Chondrocyte (in vitro differentiated cells): ENCODE results near the gene RBM11. TPM values are rescaled to one million over a fixed set of nuclear protein-coding genes. Genes with fewer than 3 reads are reported as not detected.

Source experiments
- DNase-seq: peaks from one replicate; pipeline ENCODE4 v3.0.0; 2021; ENCODE audit warnings: mixed read lengths, low spot score
- H3K27ac Mint-ChIP-seq: one replicate; pipeline ENCODE4 v1.8.0; 2021; ENCODE audit warnings: mild to moderate bottlenecking, moderate library complexity, mixed read lengths; ENCODE audit not compliant: unreplicated experiment
- H3K27me3 Mint-ChIP-seq: 2 replicates; pipeline ENCODE4 v1.8.0; 2021; ENCODE audit warnings: low read depth, mixed read lengths
- H3K36me3 Mint-ChIP-seq: 2 replicates; pipeline ENCODE4 v1.8.0; 2021; ENCODE audit warnings: low read depth, mixed read lengths
- H3K4me1 Mint-ChIP-seq: 2 replicates; pipeline ENCODE4 v1.8.0; 2021; ENCODE audit warnings: low read depth, mild to moderate bottlenecking, mixed read lengths
- H3K4me3 Mint-ChIP-seq: one replicate; pipeline ENCODE4 v1.8.0; 2021; ENCODE audit warnings: mild to moderate bottlenecking, moderate library complexity, mixed read lengths; ENCODE audit not compliant: unreplicated experiment
- H3K9me3 Mint-ChIP-seq: 2 replicates; pipeline ENCODE4 v1.8.0; 2021; ENCODE audit warnings: low read depth, mixed read lengths
- CTCF ChIP-seq: fragments of 200-600 bp; sonication (generic); IDR thresholded peaks from 2 replicates; pipeline ENCODE4 v1.5.0; 2021; ENCODE audit warnings: antibody characterized with exemption, mild to moderate bottlenecking, moderate library complexity
- total RNA-seq: library from RNA; stranded (reverse); gene quantifications from 3 replicates; pipeline ENCODE4 v1.2.1, GENCODE V29; 2021

RBM11 gene
- total RNA-seq, 1 donor from 2014 or later = not detected

DNA sequence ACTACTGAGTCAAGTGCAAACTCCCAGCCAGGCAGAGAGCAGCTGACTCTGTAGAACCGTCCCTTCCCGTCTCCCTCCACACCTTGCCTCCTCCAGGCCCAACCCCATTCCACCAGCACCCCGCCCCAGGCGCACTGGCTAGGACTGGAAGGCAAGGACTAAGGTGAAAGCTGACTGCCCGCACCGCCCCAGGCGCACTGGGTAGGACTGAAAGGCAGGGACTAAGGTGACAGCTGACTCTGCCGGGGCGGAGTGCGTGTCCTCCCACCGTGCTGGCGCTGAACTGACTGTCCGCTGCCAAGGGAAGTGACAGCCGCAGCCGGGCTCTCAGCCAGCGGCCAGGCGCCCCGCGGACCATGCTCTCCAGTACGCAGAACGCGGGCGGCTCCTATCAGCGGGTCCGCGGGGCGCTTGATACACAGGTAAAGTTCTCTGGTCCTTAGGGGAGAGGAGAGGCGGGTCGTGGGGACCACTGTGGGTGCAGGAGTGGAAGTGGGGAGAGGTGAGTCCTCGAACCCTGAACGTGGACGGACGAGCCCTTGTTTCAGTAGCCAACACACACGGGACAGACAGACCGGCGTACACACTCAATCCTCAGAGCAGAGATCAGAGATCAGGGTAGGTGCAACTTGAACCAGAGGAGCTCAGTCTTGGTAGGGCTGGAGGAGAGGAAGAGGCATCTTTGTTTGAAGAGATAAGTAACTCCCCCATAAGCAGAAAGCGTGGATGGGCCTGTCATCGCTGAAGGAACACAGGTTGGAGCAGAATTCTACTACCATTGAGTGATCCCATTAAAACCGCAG, 58.0 kb downstream of the RBM11 start:
- DNase-seq = peak; percentile 90

DNA sequence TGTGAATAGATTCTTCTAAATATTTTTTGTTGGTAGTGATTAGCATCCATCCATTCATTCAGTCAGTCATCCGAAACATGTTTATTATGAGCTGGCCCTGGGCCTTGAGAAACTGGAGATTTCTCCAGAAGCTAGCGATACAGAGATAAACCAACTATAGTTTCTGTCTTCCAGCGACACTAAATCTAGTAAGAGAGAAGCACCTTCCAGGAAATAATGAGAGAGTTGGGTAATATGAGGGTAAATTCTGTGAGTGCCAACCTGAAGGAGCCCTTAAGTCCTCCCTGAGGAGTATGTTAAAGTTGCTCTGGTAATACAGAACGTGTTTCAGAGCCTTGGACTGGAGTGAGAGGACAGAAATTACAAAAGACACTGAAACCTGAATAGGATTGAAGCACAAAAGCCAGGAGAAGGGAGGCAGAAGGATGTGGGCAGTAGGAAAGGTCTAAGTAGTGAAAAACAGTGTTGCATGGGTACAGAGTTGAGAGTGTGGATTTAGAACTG, 59.8 kb downstream of the RBM11 start:
- no peak for TF ChIP-seq CTCF
- H3K27me3 Mint-ChIP-seq = peaks cover 12% of the 10 kb centered on the region
- no peak overlapping the region for H3K4me3 Mint-ChIP-seq
- no peak for DNase-seq
- H3K4me1 Mint-ChIP-seq = no peaks in the 10 kb centered on the region
- H3K27ac Mint-ChIP-seq = no peak overlapping the region
- H3K36me3 Mint-ChIP-seq = no peaks in the 10 kb centered on the region
- H3K9me3 Mint-ChIP-seq = no peaks in the 10 kb centered on the region

More for the DNA sequence above, 58.0 kb downstream of the RBM11 start:
- no peak for TF ChIP-seq CTCF
- Mint-ChIP-seq H3K36me3 (no peaks in the 10 kb centered on the region), H3K27me3 (peaks cover 3% of the 10 kb centered on the region), H3K27ac (no peak overlapping the region), H3K4me3 (no peak overlapping the region), H3K9me3 (no peaks in the 10 kb centered on the region), H3K4me1 (no peaks in the 10 kb centered on the region)

Other genes with a start within 250 kb of the RBM11 start
- not detected in 3 replicates for gene LIPI, start 5.2 kb upstream of the RBM11 start, total RNA-seq
- 64.3 to 86.2 TPM (median 85.0 TPM) in 3 replicates for gene HSPA13, start 167.0 kb downstream of the RBM11 start, total RNA-seq